HL-60 (cell line): Measurements from ENCODE around the gene ASCL5.

Source experiments
- DNase-seq, 2 experiments: peaks; one replicate each; pipeline ENCODE4 v3.0.0-alpha.2; 2010 to 2020; ENCODE audit warnings: low read depth in 1 of 2, low spot score in 1 of 2
- H3K27ac ChIP-seq: fragments of 250-450 bp; sonication (Bioruptor Pico); replicated peaks from 2 replicates; pipeline ENCODE4 v1.5.1; 2020; ENCODE audit warnings: mild to moderate bottlenecking, moderate library complexity
- H3K27me3 ChIP-seq: fragments of 250-450 bp; sonication (Bioruptor Pico); 2 replicates; pipeline ENCODE4 v1.5.1; 2021; ENCODE audit warnings: mild to moderate bottlenecking, moderate library complexity; ENCODE audit not compliant: insufficient read depth, poor library complexity, severe bottlenecking
- H3K4me3 ChIP-seq: replicated peaks from 2 replicates; pipeline ENCODE4 v1.5.1; 2011; ENCODE audit warnings: mild to moderate bottlenecking, control low read depth, low read length; ENCODE audit not compliant: insufficient read depth
- GABPA ChIP-seq: IDR thresholded peaks from 2 replicates; pipeline ENCODE4 v1.6.1; 2012; ENCODE audit warnings: low read depth
- POLR2AphosphoS5 ChIP-seq: IDR thresholded peaks from 2 replicates; pipeline ENCODE4 v1.6.1; 2012; ENCODE audit warnings: low read depth
- SPI1 ChIP-seq: IDR thresholded peaks from 2 replicates; pipeline ENCODE4 v1.6.1; 2012; ENCODE audit warnings: low read depth, mild to moderate bottlenecking, borderline replicate concordance
- TF ChIP-seq, protein P1 (sequence below): IDR thresholded peaks from one replicate; pipeline ENCODE4 v1.5.1; 2011; ENCODE audit warnings: low read length, control low read depth, inconsistent platforms; ENCODE audit not compliant: insufficient read depth
- TF ChIP-seq, protein P2 (sequence below): IDR thresholded peaks from 2 replicates; pipeline ENCODE4 v1.6.1; 2012; ENCODE audit warnings: low read depth; ENCODE audit not compliant: insufficient replicate concordance

ASCL5 gene

DNA sequence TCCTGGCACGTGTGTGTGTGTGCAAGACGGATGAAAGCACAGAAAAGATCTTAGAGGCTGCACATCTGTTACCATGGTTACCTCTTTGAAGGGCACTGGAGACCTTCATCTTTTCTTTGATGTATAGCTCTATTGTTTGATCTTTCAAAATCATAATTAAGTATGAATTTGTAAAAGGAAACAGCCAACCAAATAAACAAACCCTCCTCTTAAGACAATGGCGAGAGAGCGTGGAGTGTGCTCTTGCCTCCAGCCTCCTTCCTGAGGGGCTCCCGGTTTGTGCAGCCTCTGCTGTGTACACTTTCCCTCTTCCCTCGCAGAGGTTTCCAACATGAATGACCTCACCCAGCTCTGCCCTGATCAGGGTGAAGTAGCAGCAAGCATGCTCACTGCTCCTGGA lies 42.7 kb downstream of the ASCL5 start:
- DNase-seq: no peak
- H3K4me3 ChIP-seq: no peak overlapping the region

DNA sequence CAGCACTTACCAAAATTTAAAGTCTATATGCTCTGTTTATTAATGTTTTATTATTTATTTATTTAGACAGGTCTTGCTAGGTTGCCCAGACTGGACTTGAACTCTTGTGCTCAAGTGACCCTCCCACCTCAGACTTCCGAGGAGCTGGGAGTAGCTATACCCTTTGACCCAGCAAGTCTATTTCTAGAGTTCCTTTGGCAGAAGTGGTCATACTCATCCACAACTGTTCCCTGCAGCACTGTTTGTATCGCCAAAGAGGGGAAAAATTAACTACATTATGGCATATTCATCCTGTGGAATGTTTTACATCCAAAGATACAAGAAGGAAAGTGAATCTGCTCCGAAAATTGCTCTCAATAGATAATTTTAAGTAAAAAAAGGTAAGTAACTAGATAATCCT lies 43.2 kb downstream of the ASCL5 start:
- TF ChIP-seq, protein P1, sequence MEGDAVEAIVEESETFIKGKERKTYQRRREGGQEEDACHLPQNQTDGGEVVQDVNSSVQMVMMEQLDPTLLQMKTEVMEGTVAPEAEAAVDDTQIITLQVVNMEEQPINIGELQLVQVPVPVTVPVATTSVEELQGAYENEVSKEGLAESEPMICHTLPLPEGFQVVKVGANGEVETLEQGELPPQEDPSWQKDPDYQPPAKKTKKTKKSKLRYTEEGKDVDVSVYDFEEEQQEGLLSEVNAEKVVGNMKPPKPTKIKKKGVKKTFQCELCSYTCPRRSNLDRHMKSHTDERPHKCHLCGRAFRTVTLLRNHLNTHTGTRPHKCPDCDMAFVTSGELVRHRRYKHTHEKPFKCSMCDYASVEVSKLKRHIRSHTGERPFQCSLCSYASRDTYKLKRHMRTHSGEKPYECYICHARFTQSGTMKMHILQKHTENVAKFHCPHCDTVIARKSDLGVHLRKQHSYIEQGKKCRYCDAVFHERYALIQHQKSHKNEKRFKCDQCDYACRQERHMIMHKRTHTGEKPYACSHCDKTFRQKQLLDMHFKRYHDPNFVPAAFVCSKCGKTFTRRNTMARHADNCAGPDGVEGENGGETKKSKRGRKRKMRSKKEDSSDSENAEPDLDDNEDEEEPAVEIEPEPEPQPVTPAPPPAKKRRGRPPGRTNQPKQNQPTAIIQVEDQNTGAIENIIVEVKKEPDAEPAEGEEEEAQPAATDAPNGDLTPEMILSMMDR: no peak
- TF ChIP-seq POLR2AphosphoS5 (no peak), SPI1 (no peak), GABPA (no peak)
- TF ChIP-seq, protein P2, sequence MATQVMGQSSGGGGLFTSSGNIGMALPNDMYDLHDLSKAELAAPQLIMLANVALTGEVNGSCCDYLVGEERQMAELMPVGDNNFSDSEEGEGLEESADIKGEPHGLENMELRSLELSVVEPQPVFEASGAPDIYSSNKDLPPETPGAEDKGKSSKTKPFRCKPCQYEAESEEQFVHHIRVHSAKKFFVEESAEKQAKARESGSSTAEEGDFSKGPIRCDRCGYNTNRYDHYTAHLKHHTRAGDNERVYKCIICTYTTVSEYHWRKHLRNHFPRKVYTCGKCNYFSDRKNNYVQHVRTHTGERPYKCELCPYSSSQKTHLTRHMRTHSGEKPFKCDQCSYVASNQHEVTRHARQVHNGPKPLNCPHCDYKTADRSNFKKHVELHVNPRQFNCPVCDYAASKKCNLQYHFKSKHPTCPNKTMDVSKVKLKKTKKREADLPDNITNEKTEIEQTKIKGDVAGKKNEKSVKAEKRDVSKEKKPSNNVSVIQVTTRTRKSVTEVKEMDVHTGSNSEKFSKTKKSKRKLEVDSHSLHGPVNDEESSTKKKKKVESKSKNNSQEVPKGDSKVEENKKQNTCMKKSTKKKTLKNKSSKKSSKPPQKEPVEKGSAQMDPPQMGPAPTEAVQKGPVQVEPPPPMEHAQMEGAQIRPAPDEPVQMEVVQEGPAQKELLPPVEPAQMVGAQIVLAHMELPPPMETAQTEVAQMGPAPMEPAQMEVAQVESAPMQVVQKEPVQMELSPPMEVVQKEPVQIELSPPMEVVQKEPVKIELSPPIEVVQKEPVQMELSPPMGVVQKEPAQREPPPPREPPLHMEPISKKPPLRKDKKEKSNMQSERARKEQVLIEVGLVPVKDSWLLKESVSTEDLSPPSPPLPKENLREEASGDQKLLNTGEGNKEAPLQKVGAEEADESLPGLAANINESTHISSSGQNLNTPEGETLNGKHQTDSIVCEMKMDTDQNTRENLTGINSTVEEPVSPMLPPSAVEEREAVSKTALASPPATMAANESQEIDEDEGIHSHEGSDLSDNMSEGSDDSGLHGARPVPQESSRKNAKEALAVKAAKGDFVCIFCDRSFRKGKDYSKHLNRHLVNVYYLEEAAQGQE: no peak
- Histone ChIP-seq H3K27ac (no peak overlapping the region), H3K4me3 (no peak overlapping the region), H3K27me3 (peaks cover 5% of the 10 kb centered on the region)
- no peak for DNase-seq

More for the DNA sequence above, 42.7 kb downstream of the ASCL5 start:
- Histone ChIP-seq H3K27ac (no peak overlapping the region), H3K27me3 (peaks cover 5% of the 10 kb centered on the region)
- TF ChIP-seq, protein P1: no peak
- TF ChIP-seq, protein P2: no peak
- TF ChIP-seq GABPA (no peak), SPI1 (no peak), POLR2AphosphoS5 (no peak)

DNA sequence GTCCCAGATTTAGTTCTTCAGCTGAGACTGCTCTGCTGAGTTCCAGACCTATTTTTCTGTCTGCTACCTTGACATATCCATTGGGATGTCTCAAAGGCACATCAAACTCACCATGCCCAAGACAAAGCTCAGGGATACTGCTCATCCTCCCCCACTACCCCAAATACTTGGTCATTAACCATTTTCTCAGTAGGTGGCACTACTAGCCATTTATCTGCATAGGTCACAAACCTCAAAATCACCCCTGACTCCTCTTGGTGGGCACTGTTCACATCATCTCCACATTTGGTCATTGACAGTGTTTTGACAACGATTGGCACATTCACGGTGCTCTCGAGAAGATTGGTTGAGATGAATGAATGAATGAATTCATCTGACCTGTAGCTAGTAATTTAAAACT lies 46.8 kb downstream of the ASCL5 start:
- Histone ChIP-seq H3K27ac (no peak overlapping the region), H3K27me3 (peaks cover 5% of the 10 kb centered on the region), H3K4me3 (no peak overlapping the region)
- no peak for DNase-seq
- TF ChIP-seq, protein P1: no peak
- TF ChIP-seq POLR2AphosphoS5 (no peak), GABPA (no peak), SPI1 (no peak)

DNA sequence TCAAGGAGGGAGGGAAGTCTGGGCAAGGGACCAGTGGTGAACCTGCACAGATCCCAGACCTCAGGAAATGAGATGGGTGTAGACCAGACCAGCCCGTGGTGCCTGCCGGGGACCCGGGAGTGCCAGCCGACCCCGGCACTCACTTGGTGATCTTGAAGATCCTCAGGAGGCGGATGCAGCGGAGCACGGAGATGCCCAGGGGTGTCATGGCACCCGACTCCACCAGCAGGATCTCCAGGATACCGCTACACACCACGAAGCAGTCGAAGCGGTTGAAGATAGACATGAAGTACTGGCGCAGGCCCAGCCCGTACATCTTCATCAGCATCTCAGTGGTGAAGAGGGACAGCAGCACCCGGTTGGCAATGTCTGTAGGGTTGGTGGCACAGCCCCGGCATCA lies 49.2 kb downstream of the ASCL5 start:
- Histone ChIP-seq H3K27me3 (no peaks in the 10 kb centered on the region), H3K27ac (no peak overlapping the region), H3K4me3 (no peak overlapping the region)
- no peak for DNase-seq
- TF ChIP-seq GABPA (no peak), POLR2AphosphoS5 (no peak), SPI1 (no peak)
- TF ChIP-seq, protein P1: no peak
- TF ChIP-seq, protein P2: no peak
